GM21717 (cell line): Measurements from ENCODE around the gene GTF2H2C_2.
A peak's percentile ranks its signal among the peaks of the same experiment; 100 is the strongest.
"Not testable (repeated sequence)": the region's sequence is repeated elsewhere in the genome, so short reads cannot be mapped to it uniquely, and the experiment has no call there.

ENCODE experiments used
- ATAC-seq: cut with Tn5 transposase; IDR thresholded peaks from one replicate; pipeline ENCODE4 v1.9.1; 2021; ENCODE audit warnings: mild to moderate bottlenecking, moderate library complexity; ENCODE audit not compliant: unreplicated experiment

GTF2H2C_2 gene

DNA sequence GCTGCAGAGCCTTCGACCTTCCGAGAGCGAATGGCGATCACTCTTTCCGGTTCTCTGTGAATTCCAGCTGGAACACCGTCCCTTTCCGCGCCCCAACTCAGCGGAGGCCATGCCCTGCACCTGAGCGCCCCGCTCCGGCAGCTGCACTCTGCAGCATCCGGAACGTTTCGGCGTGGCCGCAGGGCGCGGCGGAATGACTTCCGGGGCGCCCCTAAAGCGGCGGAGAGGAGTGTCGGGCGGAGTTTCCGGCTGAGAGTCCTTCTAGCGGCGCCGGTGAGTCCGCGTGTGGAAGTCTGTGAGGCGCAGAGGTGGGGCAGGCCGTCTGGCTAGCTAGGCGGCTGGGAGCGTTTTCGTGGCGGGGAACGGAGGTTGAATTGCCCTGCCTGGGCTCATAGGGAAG lies at the start of gene GTF2H2C_2:
TSS of gene GTF2H2C_2 (plus strand) at position 252 of the 400 bp plus-strand sequence.
- ATAC-seq: peak; percentile 97

DNA sequence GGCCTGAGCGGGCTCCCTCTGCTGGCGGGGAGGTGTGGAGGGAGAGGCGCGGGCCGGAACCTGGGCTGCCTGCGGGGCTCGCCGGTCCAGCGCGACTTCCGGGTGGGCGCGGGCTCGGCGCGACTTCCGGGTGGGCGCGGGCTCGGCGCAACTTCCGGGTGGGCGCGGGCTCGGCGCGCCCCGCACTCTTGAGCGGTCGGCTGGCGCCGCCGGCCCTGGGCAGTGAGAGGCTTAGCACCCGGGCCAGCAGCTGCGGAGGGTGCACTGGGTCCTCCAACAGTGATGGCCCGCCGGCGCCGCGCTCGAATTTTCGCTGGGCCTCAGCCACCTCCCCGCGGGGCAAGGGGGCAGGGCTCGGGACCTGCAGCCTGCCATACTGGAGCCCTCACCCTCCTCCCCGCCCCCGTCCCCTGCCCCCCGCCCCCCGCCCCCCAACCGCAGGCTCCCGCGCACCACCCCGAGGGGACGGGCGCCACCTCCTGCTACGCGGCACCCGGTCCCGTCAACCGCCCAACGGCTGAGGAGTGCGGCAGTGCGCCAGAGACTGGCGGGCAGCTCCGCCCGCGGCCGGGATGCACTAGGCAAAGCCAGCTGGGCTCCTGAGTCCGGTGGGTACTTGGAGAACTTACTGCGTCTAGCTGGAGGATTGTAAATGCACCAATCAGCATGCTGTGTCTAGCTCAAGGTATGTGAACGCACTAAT lies 14.0 kb upstream of the GTF2H2C_2 start:
- not testable (repeated sequence) for ATAC-seq

- ATAC-seq: not testable (repeated sequence)
Observed at GRCh38 chr5:70421322-70421721, 6.2 kb downstream of the GTF2H2C_2 start.

GRCh38 chr5:70423215-70423614 lies 8.0 kb downstream of the GTF2H2C_2 start:
- ATAC-seq: not testable (repeated sequence)

DNA sequence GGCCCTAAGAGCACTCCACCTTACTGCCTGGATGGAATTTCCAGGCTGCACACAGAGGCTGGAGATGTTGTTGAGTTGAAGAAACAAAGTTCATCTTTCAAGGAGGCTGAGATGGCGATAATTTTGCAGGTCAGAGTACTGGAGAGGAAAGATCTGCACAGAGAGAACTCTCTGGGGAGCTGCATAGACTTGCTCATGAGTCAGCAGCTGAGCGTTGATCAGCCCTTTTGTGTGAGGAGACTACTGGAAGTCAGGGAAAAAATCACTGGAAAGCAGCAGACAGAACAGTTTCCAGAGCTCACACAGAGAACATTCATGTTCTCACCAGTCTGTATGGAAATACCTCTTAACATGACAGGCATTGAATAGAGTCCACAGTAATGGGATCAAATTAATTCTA lies 23.4 kb downstream of the GTF2H2C_2 start:
- not testable (repeated sequence) for ATAC-seq

- not testable (repeated sequence) for ATAC-seq
Observed at GRCh38 chr5:70449565-70449964, 34.4 kb downstream of the GTF2H2C_2 start.

DNA sequence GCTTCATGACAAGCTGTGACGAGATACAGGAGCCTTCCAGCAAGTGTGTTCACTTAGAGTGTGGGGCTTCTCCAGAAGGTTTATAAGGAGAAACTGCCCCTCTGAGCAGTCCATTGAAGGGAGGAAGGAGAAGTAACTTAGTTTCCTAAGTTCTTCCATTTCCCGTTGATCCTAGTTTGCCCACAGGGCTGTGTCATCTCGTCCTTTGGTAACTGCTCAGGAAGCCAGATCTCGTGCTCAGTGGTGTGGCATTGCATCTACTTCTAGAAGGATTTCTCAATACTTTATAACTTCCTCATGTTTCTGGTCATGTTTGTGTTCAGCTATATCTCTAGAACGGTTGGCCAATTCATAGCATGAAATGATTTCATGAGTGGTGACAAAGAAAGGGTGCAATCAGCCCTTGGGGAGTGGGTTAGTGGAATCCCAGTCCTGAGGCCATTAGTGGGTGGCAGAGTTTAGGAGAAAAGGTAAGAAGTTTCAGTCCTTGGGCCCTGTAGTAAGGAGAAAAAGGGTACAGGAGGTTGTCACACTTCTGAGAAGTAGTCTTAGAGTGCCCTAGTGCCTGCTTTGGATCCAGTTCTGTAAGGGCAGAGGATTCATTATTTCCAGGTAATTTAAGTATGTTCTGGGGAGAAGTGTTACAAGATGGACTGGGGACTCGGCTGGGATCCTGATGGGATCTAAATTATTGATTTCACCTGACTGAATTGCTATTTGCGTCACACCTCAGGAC lies 36.2 kb downstream of the GTF2H2C_2 start:
- ATAC-seq: not testable (repeated sequence)

DNA sequence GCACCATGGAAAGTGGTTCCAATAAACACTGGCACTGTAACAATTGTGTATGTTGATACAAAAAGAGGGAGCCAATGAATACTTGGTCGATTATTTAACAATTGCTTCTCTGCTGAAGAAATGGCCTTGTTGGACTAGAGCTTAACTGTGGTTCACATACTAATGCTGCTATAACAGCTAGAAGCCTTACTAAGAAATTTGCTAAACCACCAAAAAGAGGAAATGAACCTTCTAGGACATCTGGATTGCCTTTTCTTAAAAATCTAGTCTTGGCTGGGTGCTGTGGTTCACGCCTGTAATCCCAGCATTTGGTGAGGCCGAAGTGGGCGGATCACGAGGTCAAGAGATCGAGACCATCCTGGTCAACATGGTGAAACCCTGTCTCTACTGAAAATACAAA lies 41.9 kb downstream of the GTF2H2C_2 start:
- not testable (repeated sequence) for ATAC-seq

GRCh38 chr5:70459188-70459587 lies 44.0 kb downstream of the GTF2H2C_2 start:
- not testable (repeated sequence) for ATAC-seq

DNA sequence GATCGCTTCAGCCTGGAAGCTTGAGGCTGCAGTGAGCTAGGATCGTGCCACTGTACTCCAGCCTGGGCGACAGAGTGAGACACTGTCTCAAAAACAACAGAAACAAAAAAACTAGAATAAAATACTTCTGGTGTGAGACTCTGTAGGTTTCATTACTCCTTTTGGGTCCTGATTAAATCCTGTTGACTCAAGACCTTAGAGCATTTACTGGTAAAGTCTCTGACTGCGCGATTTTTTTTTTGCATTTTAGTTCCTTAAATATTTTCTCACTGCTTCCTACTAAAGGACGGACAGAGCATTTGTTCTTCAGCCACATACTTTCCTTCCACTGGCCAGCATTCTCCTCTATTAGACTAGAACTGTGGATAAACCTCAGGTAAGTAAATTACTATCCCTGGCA lies 46.8 kb downstream of the GTF2H2C_2 start:
- ATAC-seq: not testable (repeated sequence)

GRCh38 chr5:70464019-70464637 lies 49.0 kb downstream of the GTF2H2C_2 start:
- not testable (repeated sequence) for ATAC-seq

DNA sequence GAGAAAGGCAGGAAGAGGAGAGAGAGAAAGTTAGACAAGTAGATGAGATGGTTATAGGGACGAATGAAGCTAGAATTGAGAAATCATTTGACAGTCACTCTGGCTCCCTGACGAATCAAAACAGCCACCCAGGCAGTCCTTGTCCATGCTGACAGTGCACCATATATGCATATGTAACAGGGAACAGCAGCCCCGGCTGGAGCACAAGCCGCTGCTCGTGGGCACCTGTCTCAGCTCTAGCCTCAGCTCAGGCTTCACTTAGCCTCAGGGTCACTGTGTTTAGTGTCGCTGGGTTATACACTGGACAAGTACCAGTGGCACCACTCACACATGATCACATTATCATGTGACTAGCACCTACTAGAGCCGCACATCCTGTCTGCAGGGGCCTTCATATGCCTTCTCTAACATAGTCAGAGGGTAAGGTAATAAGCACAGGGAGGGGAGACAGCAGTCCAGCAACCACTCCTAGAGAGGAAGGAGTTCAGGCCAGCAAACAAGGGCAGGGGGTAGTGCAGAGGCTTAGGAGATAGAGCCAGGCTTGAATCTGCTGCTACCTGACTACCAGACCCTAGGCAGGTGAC lies 54.9 kb downstream of the GTF2H2C_2 start:
- ATAC-seq: not testable (repeated sequence)
